RWPE1 (cell line): ENCODE measurements around the gene NASP.

ENCODE experiments used
- CTCF ChIA-PET: fragments of 350-600 bp; sonication (Branson Sonifier 250); formaldehyde crosslinking; extraction: SDS; loops from one replicate; lab custom pipeline; 2021; lab: Yijun Ruan, JAX
- POLR2A ChIA-PET: fragments of 400-600 bp; formaldehyde crosslinking; extraction: SDS; loops from one replicate; lab custom pipeline; 2020; ENCODE audit warnings: antibody characterized with exemption; ENCODE audit not compliant: low non-redundant PET; lab: Yijun Ruan, JAX
- DNase-seq: peaks from one replicate; pipeline ENCODE4 v3.0.0; 2012; ENCODE audit warnings: low spot score
- H3K27ac ChIP-seq: fragments of 450-650 bp; 2 replicates; pipeline ENCODE4 v1.5.1; 2017
- CTCF ChIP-seq: fragments of 450-650 bp; conservative IDR thresholded peaks from 2 replicates; pipeline ENCODE4 v1.5.1; 2017; ENCODE audit warnings: low read depth, mild to moderate bottlenecking

Gene NASP

GRCh38 chr1:45568421-45568820 is 15.4 kb upstream of the NASP start:
- ChIA-PET POLR2A (interaction anchor here (1.0 kb wide), 1 partner anchor 47 kb away, joined by 3 read pairs; the partner anchor contains the start of gene PRDX1), CTCF (interaction anchor here (0.5 to 1.7 kb wide), 3 partner anchors 9 to 56 kb away, joined by 5 to 14 read pairs (median 6); no protein-coding TSS in a partner anchor)
- no peak for TF ChIP-seq CTCF
- no peak for DNase-seq
- H3K27ac ChIP-seq, result peak overlapping the region; percentile 48

GRCh38 chr1:45569571-45569961 is 14.3 kb upstream of the NASP start:
- H3K27ac ChIP-seq, result peak overlapping the region; percentile 22; the same call in 1 of the 2 replicates
- no peak for TF ChIP-seq CTCF
- ChIA-PET POLR2A (no interaction called here), CTCF (interaction anchor here (0.8 to 1.8 kb wide), 7 partner anchors 35 to 551 kb away, joined by 4 to 14 read pairs (median 5); partner anchors contain the start of genes CCDC163 and MMACHC)
- no peak for DNase-seq

DNA sequence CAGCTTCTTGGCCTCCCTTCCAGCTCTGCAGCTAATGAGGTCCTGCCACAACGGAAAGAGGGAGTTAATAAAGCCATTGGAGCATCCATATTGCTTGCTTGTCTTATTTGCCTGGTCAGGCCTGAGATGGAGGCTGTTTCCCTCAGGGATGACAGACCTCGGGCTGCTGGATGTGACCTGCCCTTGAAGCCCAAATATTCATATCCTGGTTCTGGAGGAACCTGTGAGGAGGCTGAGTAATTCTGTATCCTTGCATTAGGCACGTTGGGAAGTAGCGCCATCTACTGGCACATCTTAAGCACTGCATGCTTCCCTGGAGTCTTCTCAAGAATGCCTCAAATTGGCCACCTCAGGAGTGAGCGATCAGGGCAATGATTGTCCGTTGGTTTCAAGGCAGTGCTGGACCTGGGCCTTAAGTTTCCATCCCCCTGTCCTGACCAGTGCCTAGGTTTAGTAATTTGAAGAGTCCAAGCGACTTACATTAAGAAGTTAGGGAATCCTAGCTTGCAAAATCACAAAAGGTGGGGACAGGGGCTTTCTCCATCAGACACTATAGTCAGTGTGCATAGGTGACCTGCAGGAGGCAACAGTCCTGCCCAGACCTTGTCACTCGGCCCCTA is 13.8 kb upstream of the NASP start:
- peak; percentile 70 for DNase-seq
- peak overlapping the region; percentile 22; the same call in 1 of the 2 replicates for H3K27ac ChIP-seq
- ChIA-PET POLR2A (no interaction called here), CTCF (interaction anchor here (0.6 to 1.8 kb wide), 16 partner anchors 11 to 603 kb away, joined by 3 to 14 read pairs (median 4); partner anchors contain the start of genes CCDC163 and MMACHC)
- peak; percentile 96 for TF ChIP-seq CTCF

DNA sequence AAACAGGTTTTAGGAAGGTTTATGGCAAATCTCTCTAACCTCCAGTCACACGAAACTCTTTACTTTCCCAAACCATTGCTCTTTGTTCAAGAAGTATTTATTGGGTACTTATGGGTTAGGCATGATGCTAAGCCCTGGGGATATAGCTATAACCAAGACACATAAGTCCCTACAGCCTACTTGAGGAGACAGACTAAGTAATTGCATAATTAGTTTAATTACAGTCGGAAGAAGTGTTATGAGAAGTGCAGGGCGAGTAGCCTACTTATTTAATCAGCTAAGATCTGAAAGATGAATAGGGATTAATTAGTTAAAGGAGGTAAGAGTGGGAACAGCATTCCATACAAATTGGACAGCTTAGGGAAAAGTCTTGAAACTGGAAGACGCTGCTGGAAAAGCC is 13.2 kb upstream of the NASP start:
- ChIA-PET POLR2A (no interaction called here), CTCF (interaction anchor here (0.6 to 1.8 kb wide), 11 partner anchors 10 to 604 kb away, joined by 3 to 7 read pairs (median 3); partner anchors contain the start of genes CCDC163 and MMACHC)
- TF ChIP-seq CTCF, result no peak

GRCh38 chr1:45573231-45573804 is 10.5 kb upstream of the NASP start:
- ChIA-PET POLR2A (no interaction called here), CTCF (no interaction called here)
- DNase-seq, result no peak
- TF ChIP-seq CTCF, result no peak
- no peak overlapping the region for H3K27ac ChIP-seq

More for the DNA sequence above, 13.2 kb upstream of the NASP start:
- DNase-seq, result no peak
- no peak overlapping the region for H3K27ac ChIP-seq

- no peak for TF ChIP-seq CTCF
- H3K27ac ChIP-seq, result no peak overlapping the region
- ChIA-PET CTCF (interaction anchor here (0.7 kb wide), 1 partner anchor 215 kb away, joined by 4 read pairs; no protein-coding TSS in a partner anchor), POLR2A (no interaction called here)
- DNase-seq, result no peak
Measured at GRCh38 chr1:45574105-45574626, 9.7 kb upstream of the NASP start.
